ENCODE results near the gene PNRC2.

DNA sequence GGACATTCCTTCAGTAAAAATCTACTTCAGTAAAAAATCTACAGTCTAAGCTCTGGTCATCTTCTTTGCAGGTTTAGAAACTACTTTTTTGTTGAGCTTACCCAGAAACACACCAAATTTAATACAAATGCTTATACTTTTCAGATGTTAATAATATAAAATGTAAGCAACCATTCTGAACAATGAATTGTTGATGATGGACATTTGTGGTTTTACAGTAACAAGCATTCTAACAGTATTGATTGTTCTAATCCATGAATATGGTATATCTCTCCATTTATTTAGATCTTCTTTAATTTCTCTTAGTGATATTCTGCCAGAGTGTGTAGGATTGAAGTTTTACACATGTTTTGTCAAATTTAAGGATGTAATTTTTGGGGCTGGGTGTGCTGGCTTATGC lies 47.5 kb downstream of the PNRC2 start:
- TF ChIP-seq EZH2phosphoT487 (IDR thresholded peaks at IDR 0.05; ENCODE audit: insufficient read depth, low read depth) (no peak), EZH2 (IDR thresholded peaks at IDR 0.05; ENCODE audit: insufficient read depth, poor library complexity, severe bottlenecking) (no peak)

All from GM23248 (cell line).